ENCODE data around the gene ABHD12. TPM values are rescaled to one million over a fixed set of nuclear protein-coding genes. Genes with fewer than 3 reads are reported as not detected.

ABHD12 gene
- total RNA-seq, 2 donors from 2014 or later, result 70.1 to 84.7 TPM

DNA sequence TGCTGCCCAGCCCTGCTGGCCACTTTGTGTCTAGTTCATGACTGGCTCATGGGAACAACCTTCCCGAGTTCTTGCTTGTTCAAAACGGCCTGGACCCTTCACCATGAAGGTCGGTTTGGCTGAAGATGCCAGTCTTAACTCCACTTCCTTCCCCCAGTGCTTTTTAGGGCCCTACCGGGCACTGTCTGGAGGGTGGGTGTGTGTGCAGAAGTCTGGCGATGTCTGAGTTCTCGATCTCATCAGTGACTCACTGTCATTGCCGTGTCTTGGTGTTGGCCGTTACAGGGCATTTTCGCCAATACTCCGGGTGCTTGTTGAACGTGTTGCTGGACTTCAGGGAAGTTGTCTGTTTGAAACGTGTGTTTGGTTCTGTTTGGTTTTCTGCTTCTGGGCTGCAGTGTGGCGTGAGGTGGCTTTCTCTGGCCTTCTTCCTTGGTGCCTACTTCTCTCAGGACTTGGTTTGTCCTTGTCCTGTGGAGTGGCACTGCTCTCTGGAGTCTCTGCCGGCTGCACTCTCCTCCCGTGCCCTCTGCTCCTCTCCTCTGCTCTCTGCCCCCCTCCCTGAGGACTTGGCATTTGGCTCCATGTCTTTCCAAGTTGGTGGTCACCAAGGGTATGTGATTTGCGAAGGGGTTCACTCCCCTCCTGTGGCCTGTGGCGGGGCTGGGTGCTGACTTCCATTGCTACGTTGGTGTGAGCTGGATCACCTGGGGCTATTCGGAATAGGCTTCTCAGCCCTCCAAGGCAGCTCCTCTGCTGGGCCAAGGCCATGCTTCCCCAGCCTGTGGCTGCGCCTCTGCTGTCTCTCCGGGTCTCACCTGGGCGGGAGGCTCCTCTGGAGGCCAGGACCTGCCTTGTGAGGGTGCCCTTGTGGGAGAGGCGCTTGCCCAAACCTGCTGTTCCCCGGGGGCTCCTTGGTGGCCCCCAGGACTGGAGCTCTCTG, 104.5 kb downstream of the ABHD12 start:
- Histone ChIP-seq H3K9me3 (no peaks in the 10 kb centered on the region), H3K27me3 (replicated peaks; ENCODE audit: insufficient read depth) (no peaks in the 10 kb centered on the region), H3K4me3 (no peak overlapping the region), H3K36me3 (peaks cover 23 to 59% of the 10 kb centered on the region in 2 donors), H3K4me1 (replicated peaks) (no peaks in the 10 kb centered on the region), H3K27ac (no peak overlapping the region)
- DNase-seq (ENCODE audit: low spot score), result no peak
- 88% methylated on average over 24 of the region's 24 CpGs for WGBS
- TF ChIP-seq, protein P1, sequence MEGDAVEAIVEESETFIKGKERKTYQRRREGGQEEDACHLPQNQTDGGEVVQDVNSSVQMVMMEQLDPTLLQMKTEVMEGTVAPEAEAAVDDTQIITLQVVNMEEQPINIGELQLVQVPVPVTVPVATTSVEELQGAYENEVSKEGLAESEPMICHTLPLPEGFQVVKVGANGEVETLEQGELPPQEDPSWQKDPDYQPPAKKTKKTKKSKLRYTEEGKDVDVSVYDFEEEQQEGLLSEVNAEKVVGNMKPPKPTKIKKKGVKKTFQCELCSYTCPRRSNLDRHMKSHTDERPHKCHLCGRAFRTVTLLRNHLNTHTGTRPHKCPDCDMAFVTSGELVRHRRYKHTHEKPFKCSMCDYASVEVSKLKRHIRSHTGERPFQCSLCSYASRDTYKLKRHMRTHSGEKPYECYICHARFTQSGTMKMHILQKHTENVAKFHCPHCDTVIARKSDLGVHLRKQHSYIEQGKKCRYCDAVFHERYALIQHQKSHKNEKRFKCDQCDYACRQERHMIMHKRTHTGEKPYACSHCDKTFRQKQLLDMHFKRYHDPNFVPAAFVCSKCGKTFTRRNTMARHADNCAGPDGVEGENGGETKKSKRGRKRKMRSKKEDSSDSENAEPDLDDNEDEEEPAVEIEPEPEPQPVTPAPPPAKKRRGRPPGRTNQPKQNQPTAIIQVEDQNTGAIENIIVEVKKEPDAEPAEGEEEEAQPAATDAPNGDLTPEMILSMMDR (IDR thresholded peaks at IDR 0.05), result no peak
- TF ChIP-seq POLR2AphosphoS5 (IDR thresholded peaks at IDR 0.05) (no peak), POLR2A (IDR thresholded peaks at IDR 0.05) (no peak)
- intact Hi-C loops (cut with DNase I), result no loop called here

DNA sequence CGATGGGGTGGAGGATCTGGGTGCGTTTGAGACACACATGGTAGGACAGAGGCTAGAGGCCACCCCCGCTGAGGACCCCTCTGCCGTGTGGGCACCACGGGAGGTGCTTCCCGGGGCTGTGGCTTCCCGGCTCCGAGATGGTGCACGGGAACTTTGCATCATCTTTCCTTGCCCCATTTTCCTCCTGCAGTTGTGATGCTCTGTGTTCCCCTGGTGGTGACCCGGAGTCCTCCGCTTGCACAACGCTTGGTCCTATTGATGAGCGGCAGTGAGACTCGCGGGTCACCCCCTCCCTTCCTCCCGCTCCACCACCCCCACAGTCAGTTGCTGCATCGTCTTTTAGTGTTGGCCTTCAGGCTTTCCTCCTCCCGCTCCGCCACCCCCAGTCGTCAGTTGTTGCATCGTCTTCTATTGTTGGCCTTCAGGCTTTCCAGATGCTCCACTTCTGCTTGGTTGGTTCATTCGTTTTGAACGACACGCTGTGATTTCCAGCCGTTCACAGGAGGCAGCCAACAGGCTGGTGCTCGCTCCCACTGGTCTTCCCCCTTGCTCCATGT, 105.5 kb downstream of the ABHD12 start:
- Histone ChIP-seq H3K4me1 (replicated peaks) (peaks cover 9% of the 10 kb centered on the region), H3K36me3 (peaks cover 22 to 49% of the 10 kb centered on the region in 2 donors), H3K4me3 (no peak overlapping the region), H3K27ac (no peak overlapping the region), H3K27me3 (replicated peaks; ENCODE audit: insufficient read depth) (no peaks in the 10 kb centered on the region), H3K9me3 (no peaks in the 10 kb centered on the region)
- TF ChIP-seq, protein P1 (IDR thresholded peaks at IDR 0.05), result no peak
- TF ChIP-seq POLR2A (IDR thresholded peaks at IDR 0.05) (no peak), POLR2AphosphoS5 (IDR thresholded peaks at IDR 0.05) (no peak)
- intact Hi-C loops (cut with DNase I), result no loop called here
- DNase-seq (ENCODE audit: low spot score), result no peak
- 78% methylated on average over 26 of the region's 26 CpGs for WGBS

DNA sequence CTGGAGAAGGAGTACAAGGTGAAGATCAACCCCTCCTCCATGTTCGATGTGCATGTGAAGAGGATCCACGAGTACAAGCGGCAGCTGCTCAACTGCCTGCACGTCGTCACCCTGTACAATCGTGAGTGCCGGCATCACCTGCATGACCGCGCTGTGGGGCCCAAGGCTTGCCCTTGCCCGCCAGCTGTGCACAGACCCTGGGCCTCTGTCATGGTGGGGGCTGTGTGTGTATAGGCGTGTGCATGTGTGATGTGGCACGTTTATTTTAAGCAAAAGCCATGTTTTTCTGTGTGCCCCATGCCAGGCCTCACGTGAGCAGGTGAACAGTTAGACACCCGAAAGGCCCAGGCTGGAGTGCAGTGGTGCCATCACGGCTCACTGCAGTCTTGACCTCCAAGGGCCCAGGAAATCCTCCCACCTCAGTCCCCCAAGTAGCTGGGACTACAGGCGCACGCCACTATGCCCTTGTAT, 106.5 kb downstream of the ABHD12 start:
- DNase-seq (ENCODE audit: low spot score), result no peak
- no peaks in the 10 kb centered on the region for H3K9me3 ChIP-seq
- intact Hi-C loops (cut with DNase I), result no loop called here
- no peak overlapping the region for H3K4me3 ChIP-seq
- peaks cover 20 to 46% of the 10 kb centered on the region in 2 donors for H3K36me3 ChIP-seq
- no peaks in the 10 kb centered on the region for H3K27me3 ChIP-seq (replicated peaks; ENCODE audit: insufficient read depth)
- 93% methylated on average over 17 of the region's 17 CpGs for WGBS
- TF ChIP-seq, protein P1 (IDR thresholded peaks at IDR 0.05), result no peak
- TF ChIP-seq POLR2A (IDR thresholded peaks at IDR 0.05) (no peak), POLR2AphosphoS5 (IDR thresholded peaks at IDR 0.05) (no peak)
- no peak overlapping the region for H3K27ac ChIP-seq
- H3K4me1 ChIP-seq (replicated peaks), result peaks cover 13% of the 10 kb centered on the region

DNA sequence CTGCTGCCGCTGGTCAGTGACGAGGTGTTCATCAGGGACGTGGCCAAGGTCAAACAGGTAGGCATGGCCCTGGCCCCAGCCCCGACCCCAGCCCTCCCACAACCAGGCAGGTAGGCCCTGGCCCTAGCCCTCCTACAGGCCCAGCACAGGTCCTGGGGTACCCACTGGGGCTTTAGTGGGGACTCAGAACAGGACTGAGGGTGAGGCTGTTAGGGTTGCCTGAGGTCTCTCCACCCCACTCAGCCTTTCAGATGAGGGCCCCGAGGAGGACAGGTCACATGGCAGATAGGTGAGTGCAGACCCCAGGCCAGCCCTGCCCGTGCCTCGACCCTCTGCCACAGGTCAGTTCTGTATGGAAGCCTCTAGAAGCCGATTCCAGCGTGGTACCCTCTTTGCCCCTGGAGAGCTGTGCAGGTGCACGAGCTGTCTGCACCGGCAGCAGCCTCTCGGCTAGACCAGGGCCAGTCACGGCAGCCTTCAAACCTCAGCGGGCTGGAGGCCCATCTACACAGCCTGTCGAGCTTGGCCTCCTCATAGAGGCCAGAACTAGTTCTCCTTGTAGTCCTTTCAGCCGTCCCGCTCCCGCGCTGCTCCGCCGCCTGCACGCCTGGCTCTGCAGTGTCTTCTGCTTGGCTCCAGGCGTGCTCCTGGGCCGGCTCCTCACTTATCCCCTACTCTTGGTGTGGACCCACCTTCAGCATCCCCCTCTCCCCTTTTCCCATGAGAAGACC, 107.2 kb downstream of the ABHD12 start:
- peak overlapping the region in 1 of 2 donors; percentile 15 for H3K27ac ChIP-seq
- peaks cover 17% of the 10 kb centered on the region for H3K4me1 ChIP-seq (replicated peaks)
- intact Hi-C loops (cut with DNase I), result no loop called here
- 92% methylated on average over 24 of the region's 24 CpGs for WGBS
- TF ChIP-seq, protein P1 (IDR thresholded peaks at IDR 0.05), result no peak
- no peak for TF ChIP-seq POLR2AphosphoS5 (IDR thresholded peaks at IDR 0.05)
- no peak for TF ChIP-seq POLR2A (IDR thresholded peaks at IDR 0.05)
- no peak for DNase-seq (ENCODE audit: low spot score)
- no peaks in the 10 kb centered on the region for H3K27me3 ChIP-seq (replicated peaks; ENCODE audit: insufficient read depth)
- H3K9me3 ChIP-seq, result no peaks in the 10 kb centered on the region
- H3K36me3 ChIP-seq, result peaks cover 17 to 43% of the 10 kb centered on the region in 2 donors
- no peak overlapping the region for H3K4me3 ChIP-seq
